Activated T-helper 1 cell treated with anti-CD3 and anti-CD28 coated beads, Interleukin-2, amount 50 U/mL, for 16 hours (primary cell): ENCODE data around the gene KCNT1.

Source experiments
- DNase-seq, 2 donors: peaks; one replicate each; pipeline ENCODE4 v3.0.0-alpha.2; 2020; ENCODE audit warnings: low read depth in 1 of 2, low spot score in 1 of 2

The KCNT1 gene

DNA sequence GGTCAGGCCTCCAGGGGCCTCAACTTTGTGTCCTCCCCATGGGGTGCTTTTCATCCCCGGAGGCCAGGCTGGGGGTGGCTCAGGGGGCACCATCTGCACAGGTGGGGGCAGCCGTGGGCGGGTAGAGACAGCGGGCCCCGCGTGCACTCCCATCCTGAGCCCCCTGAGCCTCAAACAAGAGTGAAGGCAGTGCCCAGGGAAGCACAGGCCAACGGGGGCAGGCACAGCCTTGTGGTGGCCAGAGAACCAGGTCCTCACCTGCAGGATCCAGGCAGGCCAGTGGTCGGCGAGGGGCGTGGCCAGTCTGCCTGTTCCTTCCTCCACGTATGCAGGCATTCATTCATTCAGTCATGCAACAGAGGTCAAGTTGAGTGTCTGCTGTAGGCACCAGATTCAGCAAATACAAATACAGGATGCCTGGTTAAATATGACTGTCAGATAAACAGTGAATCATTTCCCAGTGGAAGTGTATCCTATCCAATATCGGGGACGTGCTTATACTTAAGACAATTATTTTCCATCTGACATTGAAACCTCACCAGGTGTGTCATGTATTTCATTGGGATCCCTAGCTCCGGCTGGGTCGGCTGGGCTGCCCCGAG is 22.3 kb downstream of the KCNT1 start:
- DNase-seq = no peak

DNA sequence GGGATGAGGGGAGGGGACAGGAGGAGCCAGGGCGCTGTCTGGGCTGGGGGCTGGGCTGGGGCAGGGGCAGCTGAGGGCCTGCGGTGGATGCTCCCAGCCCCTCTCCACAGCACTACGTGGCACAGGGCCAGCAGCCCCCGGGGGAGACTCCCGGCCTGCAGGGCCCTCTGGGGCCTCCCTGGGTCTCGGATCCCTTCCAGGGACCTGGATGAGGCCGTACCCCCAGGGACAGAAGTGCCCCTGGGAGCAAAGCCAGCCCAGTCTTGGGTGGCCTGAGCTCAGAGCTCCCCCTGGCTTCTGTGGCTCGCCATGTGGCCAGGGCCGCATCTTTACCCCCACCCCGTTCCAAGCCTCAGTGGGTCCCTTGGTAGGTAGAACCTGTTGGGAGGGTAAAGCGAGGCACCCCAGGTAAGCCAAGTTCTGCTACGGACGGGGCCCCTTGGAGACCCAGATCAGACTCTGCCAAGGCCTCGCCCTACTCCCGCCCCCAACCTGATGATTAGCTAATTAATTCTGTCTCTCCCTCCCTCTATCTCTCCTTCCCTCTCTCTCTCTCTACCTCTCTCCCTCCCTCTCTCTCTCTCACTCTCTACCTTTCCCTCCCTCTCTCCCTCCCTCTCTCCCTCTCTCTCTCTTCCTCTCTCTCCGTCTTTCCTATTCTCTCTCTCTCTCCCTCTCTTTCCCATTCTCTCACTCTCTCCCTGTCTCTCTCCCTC is 24.3 kb downstream of the KCNT1 start:
- DNase-seq = no peak

DNA sequence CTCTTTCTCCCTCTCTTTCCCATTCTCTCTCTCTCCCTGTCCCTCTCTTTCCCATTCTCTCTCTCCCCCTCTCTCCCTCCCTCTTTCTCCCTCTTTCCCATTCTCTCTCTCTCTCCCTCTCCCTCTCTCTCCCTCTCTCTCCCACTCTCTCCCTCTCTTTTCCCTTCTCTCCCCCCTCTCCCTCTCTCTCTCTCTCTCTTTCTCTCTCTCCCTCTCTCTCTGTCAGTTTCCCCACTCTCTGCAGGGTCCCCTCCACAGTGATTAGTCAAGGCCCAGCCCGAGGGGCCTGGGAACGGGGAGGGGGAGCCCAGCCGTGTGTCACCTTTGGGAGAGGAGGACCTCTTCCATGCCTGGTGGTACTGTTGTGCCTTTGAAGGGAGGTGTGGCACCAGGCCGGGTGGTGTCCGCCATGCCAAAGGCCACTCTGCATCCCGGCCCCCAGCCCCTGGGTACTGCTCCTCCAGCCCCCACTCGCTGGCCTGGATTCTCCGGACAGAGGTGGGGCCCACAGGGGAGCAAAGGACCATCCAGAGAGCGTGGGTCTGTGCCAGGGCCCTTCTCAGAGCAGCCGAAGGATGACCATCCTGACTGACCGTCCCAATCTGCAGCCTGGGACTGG is 25.4 kb downstream of the KCNT1 start:
- DNase-seq = no peak

DNA sequence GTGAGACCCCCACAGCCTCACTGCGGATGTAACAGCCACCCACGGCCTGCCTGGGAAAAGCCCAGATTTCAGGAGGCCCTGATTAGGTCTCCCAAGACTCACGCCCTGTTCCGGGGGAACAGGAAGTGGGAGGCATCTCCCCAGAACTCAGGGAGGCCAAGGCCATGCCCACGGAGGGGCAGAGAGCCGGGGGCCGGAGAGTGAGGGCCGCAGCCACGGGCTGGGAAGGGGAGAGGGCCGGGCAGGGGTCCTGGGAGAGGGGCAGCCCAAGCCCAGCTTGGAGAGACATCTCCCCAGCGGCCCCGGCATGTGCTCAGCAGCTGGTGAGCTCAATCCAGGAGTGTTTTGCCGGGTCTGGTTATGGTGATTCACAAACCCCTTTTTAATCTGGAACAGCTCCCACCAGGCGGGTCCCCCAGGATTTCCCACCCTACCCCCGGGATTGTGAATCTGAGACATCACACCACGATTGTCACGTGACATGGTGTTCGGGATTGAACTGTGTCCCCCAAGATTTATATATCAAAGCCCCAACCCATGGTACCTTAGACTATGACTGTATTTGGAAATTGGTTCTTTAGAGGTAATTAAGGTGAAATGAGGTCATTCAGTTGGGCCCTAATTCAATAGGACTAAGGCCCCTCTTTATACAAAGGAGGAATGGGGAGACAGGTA is 26.6 kb downstream of the KCNT1 start:
- no peak for DNase-seq

DNA sequence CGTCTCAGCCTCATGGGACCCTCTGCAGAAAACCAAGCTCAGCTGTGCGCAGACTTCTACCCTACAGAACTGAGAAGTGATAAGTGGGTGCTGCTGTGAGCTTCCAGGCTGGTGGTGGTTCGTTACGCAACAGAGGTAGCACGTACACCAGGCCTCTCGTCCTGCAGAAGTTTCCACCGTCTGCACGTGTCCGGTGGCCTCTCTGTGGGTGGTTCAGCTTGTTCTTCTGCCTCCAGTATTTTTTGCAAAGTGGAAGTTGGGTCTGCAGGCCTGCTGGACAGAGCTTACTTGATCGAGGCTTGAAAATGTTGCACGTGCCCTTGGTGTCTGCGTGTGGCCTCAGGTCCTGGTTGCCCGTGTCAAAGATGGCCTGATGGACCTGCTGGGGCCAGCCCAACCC is 27.5 kb downstream of the KCNT1 start:
- no peak for DNase-seq

DNA sequence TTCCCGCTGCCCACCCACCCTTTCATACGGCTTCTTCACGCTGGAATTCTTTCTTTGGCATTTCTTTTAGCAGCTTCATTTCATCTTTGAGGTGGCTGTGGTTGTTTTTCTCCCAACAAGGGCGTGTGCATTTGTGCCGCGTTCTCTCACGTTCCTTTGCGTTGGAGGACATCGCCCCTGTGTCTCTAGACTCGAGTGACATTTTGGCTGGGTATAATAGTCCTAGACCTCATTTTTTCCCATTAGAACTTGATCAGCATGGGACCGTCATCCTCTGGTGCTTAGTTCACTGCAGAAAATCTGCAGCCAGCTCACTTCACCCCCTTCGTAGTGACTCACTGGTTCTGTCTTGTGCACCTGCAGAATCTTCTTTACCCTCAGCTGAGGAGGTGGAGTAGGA is 29.5 kb downstream of the KCNT1 start:
- no peak for DNase-seq

DNA sequence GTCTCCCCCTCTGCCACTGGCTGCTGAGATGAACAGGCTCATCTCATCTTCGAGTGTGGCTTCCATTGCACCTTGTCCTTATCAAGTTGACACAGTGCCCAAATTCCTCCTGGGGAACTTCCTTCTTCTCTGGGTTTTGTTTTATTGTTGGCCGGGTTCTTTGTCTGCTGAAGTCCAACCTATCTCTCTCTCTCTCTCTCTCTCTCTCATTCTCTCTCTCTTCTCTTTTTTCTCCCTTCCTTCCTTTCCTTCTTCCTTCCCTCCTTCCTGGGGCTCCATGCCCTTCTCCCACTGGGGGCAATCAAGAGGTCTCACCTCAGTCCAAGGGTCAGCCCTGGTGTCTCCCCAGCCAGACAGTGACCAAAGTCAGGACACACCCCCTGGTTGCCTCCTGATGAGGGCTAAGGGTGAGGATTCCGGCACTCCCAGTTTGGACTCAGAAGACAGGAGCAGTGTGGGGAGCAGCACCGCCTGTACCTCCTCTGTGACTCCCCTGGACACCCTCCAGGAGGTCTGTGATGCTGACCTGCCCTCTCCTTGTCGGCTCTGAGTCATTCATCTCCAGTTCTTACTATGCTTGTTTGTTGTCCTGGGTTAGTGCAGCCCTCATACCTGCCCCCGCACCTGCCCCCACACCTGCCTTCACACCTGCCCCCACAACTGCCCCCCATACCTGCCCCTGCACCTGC is 30.7 kb downstream of the KCNT1 start:
- DNase-seq = no peak

DNA sequence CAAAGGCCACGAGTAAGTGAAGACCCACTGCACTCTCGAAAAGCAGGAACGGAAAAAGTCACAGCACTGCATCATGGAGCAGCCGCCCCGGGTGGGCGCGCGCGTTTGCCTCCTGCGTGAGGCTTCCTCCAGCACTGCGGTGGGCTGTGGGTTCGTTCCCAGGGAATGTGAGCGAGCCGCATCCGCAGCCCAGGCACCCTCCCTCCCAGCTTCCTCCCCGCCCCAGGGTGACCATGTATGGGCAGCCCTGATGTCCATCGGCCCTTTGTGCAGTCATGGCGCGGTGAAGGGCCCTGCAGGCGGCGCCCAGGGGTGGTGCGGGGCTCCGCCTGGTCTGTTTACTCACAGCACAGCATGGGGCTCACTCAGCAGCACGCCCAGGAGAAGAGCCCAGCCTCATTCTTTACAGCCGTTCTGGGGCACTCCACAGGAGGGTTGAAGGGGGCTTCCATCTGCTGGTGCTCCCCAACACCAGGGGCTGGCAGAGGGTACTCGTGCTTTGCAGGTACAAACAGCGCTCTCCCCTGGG is 32.7 kb downstream of the KCNT1 start:
- DNase-seq = no peak

DNA sequence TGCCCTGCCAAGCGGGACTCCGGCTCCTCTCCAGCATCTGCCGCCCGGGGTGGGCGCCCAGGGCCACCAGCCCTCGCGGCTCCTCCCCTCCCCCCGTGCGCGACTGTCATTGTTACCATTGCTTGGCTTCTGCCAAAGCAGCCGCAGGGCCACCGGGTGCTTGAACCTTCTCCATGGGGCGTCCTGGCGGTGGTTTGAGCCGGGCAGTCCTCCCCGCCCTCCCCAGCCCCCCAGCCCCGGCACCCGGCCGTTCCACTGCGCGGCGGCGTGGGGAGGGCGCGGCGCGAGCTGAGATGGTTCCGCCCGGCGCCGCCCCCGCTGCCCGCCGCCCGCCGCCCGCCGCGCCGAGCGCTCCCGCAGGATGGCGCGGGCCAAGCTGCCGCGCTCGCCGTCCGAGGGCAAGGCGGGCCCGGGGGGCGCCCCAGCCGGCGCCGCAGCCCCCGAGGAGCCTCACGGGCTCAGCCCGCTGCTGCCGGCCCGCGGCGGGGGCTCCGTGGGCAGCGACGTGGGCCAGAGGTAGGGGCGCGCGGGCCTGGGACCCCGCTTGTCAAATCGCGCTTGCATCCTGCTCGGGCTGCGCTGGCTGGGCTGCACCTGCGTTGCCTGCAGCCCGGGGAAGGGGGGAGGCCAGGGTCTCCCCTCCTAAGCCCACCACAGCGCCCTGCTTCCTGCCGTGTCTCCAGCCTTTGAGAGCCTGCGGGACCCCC is 34.4 kb downstream of the KCNT1 start:
- no peak for DNase-seq

DNA sequence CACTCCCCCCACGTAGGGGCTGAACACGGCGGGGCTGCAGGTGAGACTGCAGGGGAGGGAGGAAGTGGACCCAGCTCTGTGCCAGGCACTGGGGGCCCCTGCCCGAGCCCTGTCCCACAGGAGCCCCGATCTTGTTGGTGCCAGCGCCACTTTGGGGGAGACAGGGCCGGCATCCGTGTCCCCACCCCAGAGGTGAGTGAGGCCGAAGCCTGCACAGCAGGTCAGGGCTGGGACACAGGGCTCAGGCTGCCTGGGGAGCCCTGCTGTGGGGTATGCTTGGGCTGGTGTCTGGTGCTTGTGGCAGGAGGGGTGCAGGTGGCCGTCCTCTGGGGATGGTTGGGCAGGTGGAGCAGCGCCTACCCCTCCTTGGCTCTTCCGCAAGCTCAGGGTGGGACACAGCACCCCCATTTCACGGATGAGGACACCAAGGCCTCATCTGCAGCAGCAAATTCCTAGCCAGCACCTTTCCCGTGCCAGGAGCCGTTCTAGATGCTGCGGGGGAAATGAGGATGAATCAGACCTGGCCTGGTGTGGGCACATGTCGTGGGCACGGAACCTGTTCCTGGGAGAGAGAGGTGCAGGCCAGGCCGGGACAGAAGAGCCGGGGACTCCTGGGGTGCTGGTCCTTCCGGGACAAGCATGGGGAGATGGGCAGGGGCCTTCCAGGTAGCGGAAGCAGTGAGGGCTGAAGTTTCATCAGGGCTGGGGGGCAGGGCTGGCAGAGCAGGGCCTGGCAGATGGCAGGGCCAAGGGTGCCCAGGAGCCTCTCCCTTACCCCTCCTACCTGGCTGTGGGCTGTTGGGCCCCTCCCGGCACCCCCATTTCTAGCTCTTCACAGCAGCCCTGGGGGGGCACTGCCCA is 35.2 kb downstream of the KCNT1 start:
- DNase-seq = no peak

DNA sequence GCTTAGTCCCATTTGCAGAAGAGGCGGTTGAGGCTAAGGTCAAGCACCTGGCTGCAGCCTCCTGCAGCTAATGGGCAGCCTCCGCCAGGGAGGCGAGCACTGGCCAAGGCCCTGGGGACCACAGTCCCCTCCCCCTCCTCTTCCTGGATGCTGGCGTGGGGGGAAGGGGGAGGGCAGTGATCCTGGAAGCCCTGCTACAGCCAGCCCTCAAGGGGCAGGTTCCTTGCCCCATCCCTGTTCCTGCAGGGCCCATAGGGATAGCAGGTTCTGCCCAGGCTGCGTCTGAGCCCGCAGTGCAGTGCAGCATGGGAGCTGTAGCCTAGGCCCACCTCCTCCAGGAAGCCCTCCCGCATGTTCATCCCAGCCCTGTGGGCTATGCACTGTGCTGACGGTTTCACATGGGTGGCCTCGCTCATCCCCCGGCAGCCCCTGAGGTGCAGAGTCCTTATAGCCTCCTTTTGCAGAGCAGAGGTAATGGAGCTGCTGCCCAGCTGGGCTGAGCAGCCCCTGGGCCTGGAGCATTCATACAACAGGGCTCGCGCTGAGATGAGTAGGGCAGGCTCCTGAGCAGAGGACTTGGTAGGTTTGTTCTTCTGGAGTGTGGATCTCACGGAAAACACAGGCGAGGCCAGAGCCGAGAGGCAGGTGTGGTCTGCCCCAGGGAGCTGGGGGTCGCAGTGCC is 36.0 kb downstream of the KCNT1 start:
- DNase-seq = no peak

DNA sequence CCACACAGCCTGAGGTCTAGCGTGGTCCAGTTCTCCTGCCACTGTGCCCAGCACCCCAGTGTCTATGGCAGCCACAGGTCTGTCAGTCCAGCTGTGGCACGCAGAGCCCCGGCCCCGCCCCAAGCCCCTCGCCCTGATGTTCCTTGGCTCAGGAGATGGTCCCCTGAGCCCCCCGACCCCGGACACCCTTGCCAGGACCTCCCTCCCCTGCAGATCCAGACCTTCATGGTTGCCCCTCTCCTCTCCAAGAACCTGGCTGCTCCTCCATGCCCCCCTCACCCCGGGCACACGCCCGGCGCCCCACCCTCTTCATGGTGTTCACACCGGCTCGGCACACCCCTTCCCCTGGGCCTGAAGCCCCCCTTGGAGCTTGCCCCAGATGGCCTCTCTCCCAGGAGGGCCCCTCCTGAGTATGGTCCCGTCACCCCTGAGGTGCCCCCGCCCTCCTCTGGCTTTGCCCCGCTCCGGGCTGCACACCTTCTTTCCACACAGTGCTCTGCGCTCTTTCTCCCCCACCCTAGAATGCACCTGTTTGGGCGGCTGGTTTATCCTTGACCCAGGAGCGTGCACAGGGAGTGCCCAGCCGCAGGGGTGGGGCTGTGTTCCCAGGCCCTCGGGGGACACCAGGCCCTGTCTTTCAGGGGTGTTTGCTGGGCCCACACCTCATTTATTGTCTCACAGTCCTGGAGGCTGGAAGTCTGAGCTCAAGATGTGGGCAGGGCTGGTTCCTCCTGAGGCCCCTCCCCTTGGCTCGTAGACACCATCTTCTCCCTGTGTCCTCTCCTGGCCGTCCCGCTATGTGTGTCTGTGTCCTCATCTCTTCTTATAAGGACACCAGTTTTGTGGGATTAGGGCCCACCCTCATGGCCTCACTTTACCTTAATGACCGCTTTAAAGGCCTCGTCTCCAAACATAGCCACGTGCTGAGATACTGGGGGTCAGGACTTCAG is 37.6 kb downstream of the KCNT1 start:
- DNase-seq = no peak

DNA sequence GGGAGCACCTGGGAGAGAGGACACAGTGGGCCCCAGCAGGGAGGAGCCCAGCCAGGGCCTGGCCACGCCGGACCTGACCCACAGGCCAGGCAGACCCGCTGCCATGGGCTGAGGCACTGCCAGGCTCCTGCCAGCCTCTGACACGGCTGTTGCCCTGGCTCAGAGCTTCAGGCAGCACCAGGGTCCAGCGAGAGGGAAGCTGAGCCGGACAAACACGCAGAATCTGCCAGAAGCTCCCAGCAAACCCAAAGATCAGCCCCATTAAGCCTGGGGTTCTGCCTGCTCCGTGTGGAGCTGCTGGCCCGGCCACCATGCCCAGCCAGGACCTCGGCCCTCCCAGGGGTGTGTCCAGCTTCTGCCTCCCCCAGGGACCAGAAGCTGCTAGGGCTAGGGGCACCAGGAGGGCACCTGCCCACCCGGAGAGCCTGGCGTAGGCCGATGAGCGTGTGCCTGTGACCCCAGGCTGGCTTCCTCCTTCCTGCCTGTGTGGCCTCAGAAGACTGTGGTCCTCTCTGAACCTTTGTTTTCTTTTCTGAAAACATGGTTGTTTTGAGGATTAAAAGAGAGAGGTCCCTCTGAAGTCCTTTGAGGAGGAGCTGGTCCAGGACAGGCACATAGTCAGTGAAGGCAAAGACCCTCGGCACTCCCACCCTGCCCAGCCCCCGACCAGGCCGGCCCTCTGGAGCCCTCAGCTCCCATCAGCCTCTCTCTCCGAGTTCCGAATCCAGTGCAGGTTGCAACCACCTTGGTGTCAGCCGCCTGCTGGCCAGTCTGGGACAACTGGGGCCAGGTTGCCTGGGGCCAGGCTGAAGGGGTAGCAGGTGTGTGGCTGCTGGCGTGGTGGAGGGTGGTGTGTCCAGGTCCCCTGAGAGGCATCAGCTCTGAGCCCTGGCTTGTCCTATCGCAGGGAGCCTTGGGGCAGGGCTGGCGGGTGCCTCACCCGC is 39.6 kb downstream of the KCNT1 start:
- DNase-seq = no peak

DNA sequence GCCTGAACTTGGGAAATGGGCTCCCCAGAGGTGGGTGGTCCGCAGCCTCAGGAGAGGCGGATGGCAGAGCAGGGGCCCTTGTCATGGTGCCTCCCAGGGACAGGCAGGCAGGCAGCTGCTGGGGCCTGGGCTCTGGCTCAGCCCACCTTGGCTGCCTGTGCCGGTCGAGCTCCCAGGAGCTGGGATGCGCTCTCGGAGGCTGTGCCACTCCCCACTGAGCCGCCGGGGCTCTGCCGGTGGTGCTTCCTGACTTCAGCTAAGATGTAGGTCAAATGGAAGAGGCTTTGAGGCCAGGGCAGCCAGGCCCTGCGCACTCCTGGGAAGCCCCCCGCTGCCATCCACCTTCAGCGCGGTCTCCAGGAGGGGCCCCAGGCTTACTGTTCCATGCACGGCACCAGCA is 41.0 kb downstream of the KCNT1 start:
- no peak for DNase-seq

DNA sequence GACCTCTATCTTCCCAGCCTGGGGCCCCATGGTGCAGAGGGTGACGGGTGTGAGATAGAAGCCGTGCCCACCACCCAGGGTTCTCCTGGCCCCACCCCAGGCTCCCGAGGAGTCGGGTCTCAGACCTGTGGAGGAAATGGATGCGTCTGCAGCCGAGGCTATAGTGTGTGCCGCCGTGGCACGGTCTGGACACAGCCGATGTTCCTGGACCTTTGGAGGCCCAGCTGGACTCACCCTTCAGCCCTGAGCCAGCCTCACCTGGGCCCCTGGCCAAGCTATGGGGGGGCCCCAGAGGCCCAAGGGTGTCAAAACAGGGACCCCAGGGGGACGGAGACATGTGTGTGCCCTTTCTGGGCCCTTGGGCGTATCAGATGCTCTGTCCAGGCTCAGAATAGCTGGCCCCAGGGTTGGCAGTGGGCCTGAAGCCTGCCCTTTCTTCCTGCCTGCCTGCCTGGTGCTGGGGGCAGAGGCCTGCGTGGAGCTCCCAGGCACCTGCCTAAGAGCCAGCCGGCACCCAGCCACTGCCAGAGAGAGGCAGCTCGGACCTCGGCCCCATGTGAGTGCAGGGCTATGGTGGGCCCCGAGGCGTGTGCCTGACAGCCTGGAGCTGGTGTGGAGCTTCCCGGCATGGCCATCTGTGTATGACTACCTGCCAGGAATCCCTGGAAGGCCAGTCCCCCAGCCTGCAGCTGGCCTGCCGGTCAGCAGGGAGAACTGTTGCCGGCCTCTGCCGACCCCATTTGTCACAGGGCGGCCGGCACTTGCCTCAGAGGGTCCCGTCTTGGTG is 41.8 kb downstream of the KCNT1 start:
- DNase-seq = no peak
